HG02763 (cell line): Measurements from ENCODE around the gene CTXN1.
"Not testable (repeated sequence)": the region's sequence is repeated elsewhere in the genome, so short reads cannot be mapped to it uniquely, and the experiment has no call there.

Experiments
- ATAC-seq: cut with Tn5 transposase; IDR thresholded peaks from one replicate; pipeline ENCODE4 v1.9.1; 2021; ENCODE audit warnings: mild to moderate bottlenecking, moderate library complexity; ENCODE audit not compliant: unreplicated experiment

CTXN1 gene

GRCh38 chr19:7947939-7948338 lies 22.0 kb upstream of the CTXN1 start:
- no peak for ATAC-seq

GRCh38 chr19:7944177-7944761 lies 18.3 kb upstream of the CTXN1 start:
- ATAC-seq = peak; percentile 13

GRCh38 chr19:7943444-7944176 lies 17.7 kb upstream of the CTXN1 start, which contains the start of gene TIMM44:
TIMM44 (minus strand) TSS chr19:7943666; CDS start chr19:7943651, 15 bp downstream.
- peak; percentile 97 for ATAC-seq

- ATAC-seq = no peak
Measured at GRCh38 chr19:7942981-7943443, 17.1 kb upstream of the CTXN1 start.

- no peak for ATAC-seq
Measured at GRCh38 chr19:7941895-7942596, 16.1 kb upstream of the CTXN1 start.

GRCh38 chr19:7940841-7941240 lies 14.9 kb upstream of the CTXN1 start:
- no peak for ATAC-seq

GRCh38 chr19:7934766-7935165 lies 8.8 kb upstream of the CTXN1 start:
- no peak for ATAC-seq

- no peak for ATAC-seq
Measured at GRCh38 chr19:7933828-7934725, 8.1 kb upstream of the CTXN1 start.

GRCh38 chr19:7933411-7933810 lies 7.5 kb upstream of the CTXN1 start:
- no peak for ATAC-seq

GRCh38 chr19:7932930-7933300 lies 7.0 kb upstream of the CTXN1 start:
- no peak for ATAC-seq

- no peak for ATAC-seq
Measured at GRCh38 chr19:7932276-7932929, 6.5 kb upstream of the CTXN1 start.

- ATAC-seq = no peak
Measured at GRCh38 chr19:7931221-7932061, 5.5 kb upstream of the CTXN1 start.

GRCh38 chr19:7930765-7931164 lies 4.8 kb upstream of the CTXN1 start:
- ATAC-seq = no peak

- ATAC-seq = not testable (repeated sequence)
Measured at GRCh38 chr19:7930030-7930429, 4.1 kb upstream of the CTXN1 start.

GRCh38 chr19:7928741-7929701 lies 3.1 kb upstream of the CTXN1 start:
- no peak for ATAC-seq

- no peak for ATAC-seq
Measured at GRCh38 chr19:7928334-7928706, 2.4 kb upstream of the CTXN1 start.

GRCh38 chr19:7927605-7928333 lies 1.8 kb upstream of the CTXN1 start:
- ATAC-seq = no peak
